ENCODE measurements around the gene UXS1.

- TF ChIP-seq POLR2AphosphoS5 (IDR thresholded peaks at IDR 0.05) (no peak), CTCF (IDR thresholded peaks at IDR 0.05) (no peak), POLR2A (IDR thresholded peaks at IDR 0.05) (no peak), EP300 (IDR thresholded peaks at IDR 0.05; ENCODE audit: low read depth) (no peak)
Measured at GRCh38 chr2:106114166-106114565, 79.9 kb downstream of the UXS1 start.

All from transverse colon (tissue), 4 donors.